IPS DF 6.9 (cell line): ENCODE results near the gene GPR152.

ENCODE experiments used
- DNase-seq: peaks from one replicate; pipeline ENCODE4 v3.0.0-alpha.2; 2013; ENCODE audit warnings: low read depth, low spot score
- H3K27ac ChIP-seq: one replicate; pipeline ENCODE4 v1.5.1; 2013; ENCODE audit warnings: low read length, control low read depth
- H3K27me3 ChIP-seq: 2 replicates; pipeline ENCODE4 v1.6.1; 2013; ENCODE audit warnings: mild to moderate bottlenecking, low read length; ENCODE audit not compliant: control insufficient read depth, insufficient read depth
- H3K36me3 ChIP-seq: 2 replicates; pipeline ENCODE4 v1.6.1; 2013; ENCODE audit warnings: low read length; ENCODE audit not compliant: control insufficient read depth, insufficient read depth
- H3K4me1 ChIP-seq: 2 replicates; pipeline ENCODE4 v1.6.1; 2013; ENCODE audit warnings: low read length; ENCODE audit not compliant: control insufficient read depth, insufficient read depth
- H3K4me3 ChIP-seq: 2 replicates; pipeline ENCODE4 v1.5.1; 2013; ENCODE audit warnings: mild to moderate bottlenecking, low read length
- H3K9me3 ChIP-seq: 2 replicates; pipeline ENCODE4 v1.6.1; 2013; ENCODE audit warnings: low read length, inconsistent platforms; ENCODE audit not compliant: control insufficient read depth, insufficient read depth
- whole genome bisulfite sequencing: extraction: QIAGEN DNeasy Blood & Tissue Kit; methylation state at CpG from one replicate; pipeline ENCODE4 v1.1.7; 2013; ENCODE audit warnings: mixed read lengths, missing lambda C conversion rate; ENCODE audit not compliant: insufficient read length, insufficient coverage; 5-methylcytosine and 5-hydroxymethylcytosine counted together

GPR152 gene

DNA sequence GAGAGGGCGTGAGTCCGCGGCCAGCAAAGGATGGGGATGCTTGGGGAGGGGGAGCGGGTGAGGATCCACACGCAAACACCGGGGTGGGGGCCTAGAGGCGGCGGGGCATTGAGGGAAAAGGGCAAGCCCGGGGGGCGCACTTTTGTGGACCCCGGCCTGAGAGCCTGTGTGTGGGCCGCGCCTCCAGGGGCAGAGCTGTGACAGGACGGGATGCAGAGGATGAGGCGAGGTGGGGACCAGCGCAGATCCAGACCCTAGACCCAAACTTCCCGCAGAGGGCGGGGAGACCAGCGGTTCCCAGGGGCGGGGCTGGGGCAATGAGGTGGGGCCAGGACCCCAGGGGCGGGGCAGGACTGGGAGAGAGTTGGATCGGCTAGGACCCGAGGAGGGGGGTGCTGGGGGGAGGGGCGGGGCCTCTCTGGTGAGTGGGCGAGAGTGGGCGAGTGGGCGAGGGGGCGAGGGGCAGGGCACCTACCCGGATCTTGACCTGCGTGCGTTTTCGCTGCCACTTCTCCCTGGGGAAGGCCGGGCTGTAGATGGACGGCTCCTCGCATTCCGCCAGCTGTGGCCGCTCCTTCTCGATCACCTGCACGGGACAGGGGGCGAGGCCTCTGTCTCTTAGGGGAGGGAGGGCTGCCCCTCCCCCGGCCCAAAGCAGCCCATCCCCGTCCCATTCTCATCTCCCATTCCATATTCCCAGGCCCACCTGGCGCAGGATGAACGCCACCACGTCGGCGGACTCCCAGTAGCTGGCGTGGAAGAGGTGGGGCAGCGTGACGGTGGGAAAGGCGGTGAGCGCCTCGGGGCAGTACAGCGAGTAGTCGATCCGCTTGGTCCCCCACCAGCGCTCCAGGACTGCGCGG is 42.1 kb upstream of the GPR152 start:
- WGBS: no CpG with 5 or more reads among the region's 59 CpGs
- DNase-seq: no peak
- H3K36me3 ChIP-seq: peaks cover 34% of the 10 kb centered on the region

GRCh38 chr11:67493548-67494370 is 41.2 kb upstream of the GPR152 start:
- no peak overlapping the region for H3K4me3 ChIP-seq
- H3K27me3 ChIP-seq: no peaks in the 10 kb centered on the region
- no CpG with 5 or more reads among the region's 65 CpGs for WGBS
- H3K27ac ChIP-seq: no peak overlapping the region
- peaks cover 34% of the 10 kb centered on the region for H3K36me3 ChIP-seq
- H3K4me1 ChIP-seq: no peaks in the 10 kb centered on the region
- DNase-seq: no peak
- no peaks in the 10 kb centered on the region for H3K9me3 ChIP-seq

More for the DNA sequence above, 42.1 kb upstream of the GPR152 start:
- Histone ChIP-seq H3K27me3 (no peaks in the 10 kb centered on the region), H3K4me1 (no peaks in the 10 kb centered on the region), H3K27ac (no peak overlapping the region), H3K4me3 (no peak overlapping the region), H3K9me3 (no peaks in the 10 kb centered on the region)

- Histone ChIP-seq H3K4me1 (no peaks in the 10 kb centered on the region), H3K9me3 (no peaks in the 10 kb centered on the region), H3K4me3 (no peak overlapping the region), H3K27me3 (no peaks in the 10 kb centered on the region), H3K27ac (no peak overlapping the region), H3K36me3 (peaks cover 34% of the 10 kb centered on the region)
- no peak for DNase-seq
- no CpG with 5 or more reads among the region's 46 CpGs for WGBS
These were observed 40.4 kb upstream of the GPR152 start for GRCh38 chr11:67492801-67493547.

DNA sequence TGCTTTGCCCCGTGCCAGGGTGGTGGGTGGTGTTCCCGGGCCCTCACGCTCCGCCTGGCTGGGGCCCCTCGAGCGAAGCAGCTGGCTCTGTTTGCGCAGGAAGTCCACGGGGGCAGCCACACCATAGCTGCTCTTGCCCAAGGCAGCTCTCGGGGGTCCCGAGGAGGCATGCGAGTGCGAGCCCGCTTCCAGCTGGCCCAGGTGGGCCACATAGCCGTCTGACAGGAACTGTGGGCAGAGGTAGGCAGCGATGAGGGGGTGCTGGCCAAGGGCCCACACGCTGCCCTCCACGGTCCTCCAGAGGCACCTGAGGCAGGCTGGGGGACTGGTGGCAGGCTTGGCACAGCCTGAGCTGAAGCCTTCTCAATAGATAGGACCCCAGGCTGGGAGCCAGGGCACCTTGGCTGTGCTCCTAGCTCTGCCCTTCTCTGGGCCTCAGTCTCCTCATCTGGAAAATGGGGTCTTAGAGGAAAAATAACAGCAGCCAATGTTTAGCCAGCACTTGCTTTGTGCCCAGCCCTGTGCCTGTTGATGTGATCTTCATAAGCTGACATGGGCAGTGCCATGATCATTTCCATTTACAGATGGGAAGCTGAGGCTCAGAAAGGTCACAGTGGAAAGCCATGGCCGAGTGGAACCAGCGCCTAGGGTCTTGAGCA is 39.7 kb upstream of the GPR152 start:
- Histone ChIP-seq H3K36me3 (peaks cover 31% of the 10 kb centered on the region), H3K9me3 (no peaks in the 10 kb centered on the region), H3K4me1 (no peaks in the 10 kb centered on the region), H3K4me3 (no peak overlapping the region), H3K27ac (no peak overlapping the region), H3K27me3 (no peaks in the 10 kb centered on the region)
- DNase-seq: no peak
- WGBS: no CpG with 5 or more reads among the region's 19 CpGs

DNA sequence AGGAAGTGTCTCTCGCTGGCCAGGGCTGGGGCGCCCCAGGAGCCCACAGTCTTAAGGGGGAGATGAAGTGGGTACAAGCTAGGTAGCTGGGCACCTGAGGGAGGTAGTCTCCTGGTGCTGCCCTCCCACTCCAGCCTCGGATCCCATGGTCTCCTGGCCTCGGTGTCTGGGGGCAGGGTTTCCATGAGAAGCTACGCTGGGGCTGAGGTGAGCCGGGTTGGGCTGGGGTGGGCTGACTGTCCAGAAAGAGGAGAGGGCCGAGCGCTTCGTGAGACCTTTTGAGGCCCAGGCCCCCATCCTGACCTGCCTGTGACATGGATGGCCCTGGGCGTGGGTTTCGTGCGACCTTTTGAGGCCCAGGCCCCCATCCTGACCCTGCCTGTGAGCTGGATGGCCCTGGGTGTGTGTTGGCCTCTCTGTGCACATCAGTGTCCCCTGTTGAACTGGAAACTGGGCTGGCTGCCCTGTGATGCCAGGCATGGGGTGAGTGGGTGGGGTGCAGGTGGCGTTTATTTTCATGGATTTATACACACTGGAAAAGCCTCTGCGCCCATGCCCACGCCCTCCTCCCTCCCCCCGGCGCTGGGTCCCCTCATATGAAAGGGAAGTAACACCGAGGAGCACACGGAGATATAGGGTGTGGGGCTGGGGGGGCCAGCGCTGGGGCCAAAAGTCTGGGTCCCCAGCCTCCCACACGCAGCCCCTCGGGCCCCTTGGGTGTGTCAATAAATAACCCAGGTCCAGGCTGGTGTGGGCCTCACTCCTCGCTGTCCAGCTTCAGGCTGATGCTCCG is 38.9 kb upstream of the GPR152 start:
- Histone ChIP-seq H3K27ac (no peak overlapping the region), H3K4me1 (no peaks in the 10 kb centered on the region), H3K4me3 (no peak overlapping the region), H3K27me3 (no peaks in the 10 kb centered on the region), H3K9me3 (no peaks in the 10 kb centered on the region), H3K36me3 (peaks cover 29% of the 10 kb centered on the region)
- DNase-seq: no peak
- no CpG with 5 or more reads among the region's 24 CpGs for WGBS

- no CpG with 5 or more reads among the region's 15 CpGs for WGBS
- Histone ChIP-seq H3K9me3 (no peaks in the 10 kb centered on the region), H3K27me3 (no peaks in the 10 kb centered on the region), H3K36me3 (peaks cover 29% of the 10 kb centered on the region), H3K4me3 (no peak overlapping the region), H3K4me1 (no peaks in the 10 kb centered on the region; the same call in 1 of the 2 replicates), H3K27ac (no peak overlapping the region)
- DNase-seq: no peak
These were observed 38.2 kb upstream of the GPR152 start for GRCh38 chr11:67490727-67491065.

- Histone ChIP-seq H3K9me3 (no peaks in the 10 kb centered on the region), H3K4me3 (no peak overlapping the region), H3K27ac (no peak overlapping the region), H3K36me3 (peaks cover 24% of the 10 kb centered on the region), H3K4me1 (no peaks in the 10 kb centered on the region; the same call in 1 of the 2 replicates), H3K27me3 (no peaks in the 10 kb centered on the region)
- DNase-seq: no peak
- WGBS: no CpG with 5 or more reads among the region's 23 CpGs
These were observed 37.6 kb upstream of the GPR152 start for GRCh38 chr11:67489885-67490726.

GRCh38 chr11:67489203-67489884 is 36.8 kb upstream of the GPR152 start:
- DNase-seq: no peak
- Histone ChIP-seq H3K27ac (no peak overlapping the region), H3K4me3 (no peak overlapping the region), H3K27me3 (no peaks in the 10 kb centered on the region), H3K9me3 (no peaks in the 10 kb centered on the region), H3K36me3 (peaks cover 22% of the 10 kb centered on the region), H3K4me1 (no peaks in the 10 kb centered on the region; the same call in 1 of the 2 replicates)
- WGBS: no CpG with 5 or more reads among the region's 25 CpGs
